Measurements from ENCODE around the gene ALDH1L1.

GRCh38 chr3:126149256-126149902 lies 31.0 kb downstream of the ALDH1L1 start:
- TF ChIP-seq CTCF (tag by site-specific recombination; IDR thresholded peaks at IDR 0.05) (no peak), ZNF560 (tag by site-specific recombination; IDR thresholded peaks at IDR 0.05; ENCODE audit: borderline replicate concordance) (no peak), ZNF658 (tag by site-specific recombination; IDR thresholded peaks at IDR 0.05) (no peak), ZNF530 (tag by site-specific recombination; IDR thresholded peaks at IDR 0.05; ENCODE audit: low read depth) (no peak)
- TF ChIP-seq, protein P1, sequence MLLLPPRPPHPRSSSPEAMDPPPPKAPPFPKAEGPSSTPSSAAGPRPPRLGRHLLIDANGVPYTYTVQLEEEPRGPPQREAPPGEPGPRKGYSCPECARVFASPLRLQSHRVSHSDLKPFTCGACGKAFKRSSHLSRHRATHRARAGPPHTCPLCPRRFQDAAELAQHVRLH (tag by site-specific recombination; IDR thresholded peaks at IDR 0.05), result no peak
